Upper lobe of right lung (tissue), 1 donor: ENCODE results near the gene GPC3. TPM values are rescaled to one million over a fixed set of nuclear protein-coding genes. Genes with fewer than 3 reads are reported as not detected.

ENCODE experiments used
- ATAC-seq: fragments of 200-7000 bp; cut with Tn5 transposase; one replicate; pipeline ENCODE4 v1.9.1; 2020; ENCODE audit warnings: mild to moderate bottlenecking, moderate library complexity
- DNase-seq: peaks from one replicate; pipeline ENCODE4 v3.0.0-alpha.2; 2020
- H3K27ac ChIP-seq: fragments of 200-600 bp; one replicate; pipeline ENCODE4 v1.8.0; 2022
- H3K27me3 ChIP-seq: fragments of 200-600 bp; one replicate; pipeline ENCODE4 v1.8.0; 2022; ENCODE audit warnings: mild to moderate bottlenecking
- H3K36me3 ChIP-seq: fragments of 200-600 bp; one replicate; pipeline ENCODE4 v1.8.0; 2022
- H3K4me1 ChIP-seq: fragments of 200-600 bp; one replicate; pipeline ENCODE4 v1.8.0; 2022
- H3K4me3 ChIP-seq: fragments of 200-600 bp; one replicate; pipeline ENCODE4 v1.8.0; 2022; ENCODE audit warnings: mild to moderate bottlenecking
- H3K9me3 ChIP-seq: fragments of 200-600 bp; one replicate; pipeline ENCODE4 v1.8.0; 2022
- CTCF ChIP-seq: fragments of 200-600 bp; IDR thresholded peaks from one replicate; pipeline ENCODE4 v1.8.0; 2022; ENCODE audit warnings: antibody characterized with exemption
- intact Hi-C: fragments of 100-400 bp; cut with DNase I; formaldehyde crosslinking; loops from one replicate; pipeline ENCODE4 v1.11.0; 2022
- total RNA-seq: library from RNA; stranded (reverse); fragmentation: NEBNext Ultra II Directional; extraction: Animal tissue kit (Norgen Biotek cat#: 25700); gene quantifications from one replicate; pipeline ENCODE4 v1.2.1, GENCODE V29; 2021
- donor health status: DM: no; HTN: yes; CAD: no; lungs with severe emphysema.

Gene GPC3
- total RNA-seq, 1 donor from 2014 or later, result 67.7 TPM

GRCh38 chrX:133638285-133638684 lies 347.1 kb downstream of the GPC3 start:
- Histone ChIP-seq H3K27ac (no peak overlapping the region), H3K9me3 (no peaks in the 10 kb centered on the region), H3K36me3 (no peaks in the 10 kb centered on the region), H3K4me3 (no peak overlapping the region), H3K27me3 (no peaks in the 10 kb centered on the region), H3K4me1 (no peaks in the 10 kb centered on the region)
- no peak for ATAC-seq
- DNase-seq, result no peak
- no peak for TF ChIP-seq CTCF
- intact Hi-C loops, result no loop called here

GRCh38 chrX:133637765-133638164 lies 347.6 kb downstream of the GPC3 start:
- Histone ChIP-seq H3K27ac (no peak overlapping the region), H3K9me3 (no peaks in the 10 kb centered on the region), H3K4me3 (no peak overlapping the region), H3K4me1 (no peaks in the 10 kb centered on the region), H3K36me3 (no peaks in the 10 kb centered on the region), H3K27me3 (no peaks in the 10 kb centered on the region)
- ATAC-seq (no peak), DNase-seq (no peak)
- no peak for TF ChIP-seq CTCF
- intact Hi-C loops, result no loop called here

- intact Hi-C loops, result no loop called here
- DNase-seq (no peak), ATAC-seq (no peak)
- no peaks in the 10 kb centered on the region for H3K36me3 ChIP-seq
- H3K4me1 ChIP-seq, result no peaks in the 10 kb centered on the region
- no peak overlapping the region for H3K4me3 ChIP-seq
- no peak overlapping the region for H3K27ac ChIP-seq
- H3K9me3 ChIP-seq, result no peaks in the 10 kb centered on the region
- no peak for TF ChIP-seq CTCF
- H3K27me3 ChIP-seq, result no peaks in the 10 kb centered on the region
Observed at GRCh38 chrX:133636009-133636408, 349.4 kb downstream of the GPC3 start.

- H3K9me3 ChIP-seq, result no peaks in the 10 kb centered on the region
- no peak for DNase-seq
- TF ChIP-seq CTCF, result no peak
- H3K4me3 ChIP-seq, result no peak overlapping the region
- no peaks in the 10 kb centered on the region for H3K27me3 ChIP-seq
- intact Hi-C loops, result no loop called here
- H3K27ac ChIP-seq, result no peak overlapping the region
- no peak for ATAC-seq
- H3K4me1 ChIP-seq, result no peaks in the 10 kb centered on the region
- no peaks in the 10 kb centered on the region for H3K36me3 ChIP-seq
Observed at GRCh38 chrX:133634416-133634815, 351.0 kb downstream of the GPC3 start.

- Histone ChIP-seq H3K27ac (no peak overlapping the region), H3K9me3 (no peaks in the 10 kb centered on the region), H3K4me3 (no peak overlapping the region), H3K4me1 (no peaks in the 10 kb centered on the region), H3K27me3 (no peaks in the 10 kb centered on the region), H3K36me3 (no peaks in the 10 kb centered on the region)
- TF ChIP-seq CTCF, result no peak
- DNase-seq (no peak), ATAC-seq (no peak)
- intact Hi-C loops, result no loop called here
Observed at GRCh38 chrX:133633950-133634349, 351.4 kb downstream of the GPC3 start.

GRCh38 chrX:133633162-133633561 lies 352.2 kb downstream of the GPC3 start:
- no peak overlapping the region for H3K27ac ChIP-seq
- ATAC-seq (no peak), DNase-seq (no peak)
- no peaks in the 10 kb centered on the region for H3K9me3 ChIP-seq
- H3K27me3 ChIP-seq, result no peaks in the 10 kb centered on the region
- no peaks in the 10 kb centered on the region for H3K36me3 ChIP-seq
- TF ChIP-seq CTCF, result no peak
- H3K4me1 ChIP-seq, result no peaks in the 10 kb centered on the region
- intact Hi-C loops, result no loop called here
- no peak overlapping the region for H3K4me3 ChIP-seq
